ENCODE data around the gene KIF6.

Gene KIF6

GRCh38 chr6:39568896-39569295 is 156.3 kb downstream of the KIF6 start:
- Histone ChIP-seq H3K4me3 (no peak overlapping the region), H3K27ac (no peak overlapping the region)
- DNase-seq (ENCODE audit: low spot score): no peak
- TF ChIP-seq CTCF (IDR thresholded peaks at IDR 0.05): no peak

GRCh38 chr6:39567091-39567490 is 158.1 kb downstream of the KIF6 start:
- TF ChIP-seq CTCF (IDR thresholded peaks at IDR 0.05): no peak
- H3K27ac ChIP-seq: no peak overlapping the region
- no peak for DNase-seq (ENCODE audit: low spot score)
- H3K4me3 ChIP-seq: no peak overlapping the region

GRCh38 chr6:39566456-39566855 is 158.8 kb downstream of the KIF6 start:
- no peak for TF ChIP-seq CTCF (IDR thresholded peaks at IDR 0.05)
- H3K4me3 ChIP-seq: no peak overlapping the region
- DNase-seq (ENCODE audit: low spot score): no peak
- no peak overlapping the region for H3K27ac ChIP-seq

- Histone ChIP-seq H3K27ac (no peak overlapping the region), H3K4me3 (no peak overlapping the region)
- DNase-seq (ENCODE audit: low spot score): no peak
- TF ChIP-seq CTCF (IDR thresholded peaks at IDR 0.05): no peak
These were observed 159.3 kb downstream of the KIF6 start for GRCh38 chr6:39565956-39566355.

GRCh38 chr6:39563566-39564311 is 161.5 kb downstream of the KIF6 start:
- TF ChIP-seq CTCF (IDR thresholded peaks at IDR 0.05): no peak
- H3K27ac ChIP-seq: no peak overlapping the region
- DNase-seq (ENCODE audit: low spot score): no peak

GRCh38 chr6:39561536-39562266 is 163.5 kb downstream of the KIF6 start:
- DNase-seq (ENCODE audit: low spot score): no peak
- no peak for TF ChIP-seq CTCF (IDR thresholded peaks at IDR 0.05)
- Histone ChIP-seq H3K4me3 (no peak overlapping the region), H3K27ac (no peak overlapping the region)

More at GRCh38 chr6:39563566-39564311, 161.5 kb downstream of the KIF6 start:
- H3K4me3 ChIP-seq: no peak overlapping the region

GRCh38 chr6:39560915-39561314 is 164.3 kb downstream of the KIF6 start:
- Histone ChIP-seq H3K27ac (no peak overlapping the region), H3K4me3 (no peak overlapping the region)
- DNase-seq (ENCODE audit: low spot score): no peak
- no peak for TF ChIP-seq CTCF (IDR thresholded peaks at IDR 0.05)
